H1 (cell line): ENCODE results near the gene MGRN1. TPM values are rescaled to one million over a fixed set of nuclear protein-coding genes. Genes with fewer than 3 reads are reported as not detected.

Experiments
- CTCF ChIA-PET: fragments of 300-600 bp; sonication (Branson Sonifier 250); formaldehyde crosslinking; loops from one replicate; lab custom pipeline; 2021; ENCODE audit not compliant: partially characterized antibody; lab: Charles Lee
- POLR2A ChIA-PET: fragments of 300-600 bp; sonication (Branson Sonifier 250); formaldehyde crosslinking; loops from one replicate; lab custom pipeline; 2021; ENCODE audit warnings: inconsistent platforms; ENCODE audit not compliant: partially characterized antibody; lab: Charles Lee
- DNase-seq, 2 experiments: peaks; one replicate each; pipeline versions ENCODE4 v3.0.0 to v3.0.0-alpha.2; 2010 to 2022; ENCODE audit warnings: low spot score in 2 of 2, low read depth in 1 of 2, mixed read lengths in 1 of 2
- FAIRE-seq: peaks from 2 replicates; lab custom pipeline; 2011; peaks lifted over from hg19 to GRCh38; lab: Jason Lieb, UNC
- H2AFZ ChIP-seq: 2 replicates; pipeline ENCODE4 v1.8.1; 2012; ENCODE audit warnings: low read length, inconsistent platforms
- H2AK5ac ChIP-seq: 2 replicates; pipeline ENCODE4 v1.6.1; 2013; ENCODE audit warnings: low read depth, low read length
- H2BK120ac ChIP-seq: replicated peaks from 2 replicates; pipeline ENCODE3; 2013; ENCODE audit warnings: low read depth, low read length, inconsistent platforms
- H2BK12ac ChIP-seq: 2 replicates; pipeline ENCODE4 v1.6.1; 2013; ENCODE audit warnings: low read depth, low read length
- H2BK15ac ChIP-seq: 2 replicates; pipeline ENCODE4 v1.6.1; 2013; ENCODE audit warnings: low read length
- H2BK20ac ChIP-seq: 2 replicates; pipeline ENCODE4 v1.6.1; 2013; ENCODE audit warnings: low read length
- H2BK5ac ChIP-seq: 2 replicates; pipeline ENCODE4 v1.6.1; 2013; ENCODE audit warnings: low read depth, low read length
- H3K14ac ChIP-seq: 2 replicates; pipeline ENCODE4 v1.6.1; 2013; ENCODE audit warnings: inconsistent platforms; ENCODE audit not compliant: insufficient read length
- H3K18ac ChIP-seq: 2 replicates; pipeline ENCODE4 v1.6.1; 2013; ENCODE audit warnings: low read length; ENCODE audit errors: extremely low read depth
- H3K23ac ChIP-seq: 2 replicates; pipeline ENCODE4 v1.6.1; 2013; ENCODE audit warnings: inconsistent platforms; ENCODE audit not compliant: insufficient read length
- H3K23me2 ChIP-seq: 2 replicates; pipeline ENCODE4 v1.6.1; 2013; ENCODE audit warnings: low read depth, low read length
- H3K27ac ChIP-seq: 2 replicates; pipeline ENCODE4 v1.6.1; 2011; ENCODE audit warnings: low read depth, low read length, inconsistent platforms
- H3K27me3 ChIP-seq, 4 experiments: replicated peaks in 1 of 4; 1 replicate in 1 of 4; 2 replicates in 3 of 4; pipeline versions ENCODE4 v1.6.1 to v1.8.1; 2011 to 2013; ENCODE audit warnings: low read length in 3 of 4, mild to moderate bottlenecking in 3 of 4, inconsistent platforms in 2 of 4, mixed read lengths in 2 of 4, moderate library complexity in 1 of 4; ENCODE audit not compliant: control insufficient read depth in 3 of 4, insufficient read depth in 3 of 4; ENCODE audit errors: extremely low read depth in 1 of 4
- H3K36me3 ChIP-seq, 4 experiments: 2 replicates each; pipeline versions ENCODE4 v1.6.1 to v1.8.1; 2011 to 2013; ENCODE audit warnings: mild to moderate bottlenecking in 4 of 4, low read length in 3 of 4, moderate library complexity in 2 of 4, control low read depth in 1 of 4, inconsistent platforms in 1 of 4; ENCODE audit not compliant: insufficient read depth in 4 of 4, control insufficient read depth in 2 of 4
- H3K4ac ChIP-seq: replicated peaks from 2 replicates; pipeline ENCODE3; 2013; ENCODE audit warnings: low read length, low read depth, mixed read lengths, inconsistent platforms; ENCODE audit not compliant: insufficient read length
- H3K4me1 ChIP-seq, 4 experiments: replicated peaks in 1 of 4; 1 replicate in 1 of 4; 2 replicates in 3 of 4; pipeline versions ENCODE4 v1.6.1 to v1.8.1; 2011 to 2013; ENCODE audit warnings: low read length in 3 of 4, inconsistent platforms in 2 of 4, mixed read lengths in 1 of 4; ENCODE audit not compliant: insufficient read depth in 4 of 4, control insufficient read depth in 3 of 4
- H3K4me2 ChIP-seq, 2 experiments: 2 replicates each; pipeline versions ENCODE4 v1.6.1 to v1.8.1; 2011 to 2013; ENCODE audit warnings: low read depth in 2 of 2, low read length in 2 of 2, control low read depth in 1 of 2, inconsistent platforms in 1 of 2, mild to moderate bottlenecking in 1 of 2; ENCODE audit not compliant: insufficient read depth in 1 of 2
- H3K4me3 ChIP-seq, 4 experiments: fragments of 200-600, 300-600 bp in 1 of 4; sonication (generic), shearing (Covaris generic), sonication (Bioruptor Twin) in 1 of 4; 2 replicates each; pipeline versions ENCODE4 v1.5.1 to v1.8.1; 2011 to 2016; ENCODE audit warnings: low read length in 4 of 4, low read depth in 3 of 4, control low read depth in 2 of 4, inconsistent platforms in 2 of 4, mild to moderate bottlenecking in 2 of 4, mixed read lengths in 1 of 4, moderate library complexity in 1 of 4; ENCODE audit not compliant: insufficient read depth in 2 of 4; ENCODE audit errors: extremely low read depth in 1 of 4
- H3K56ac ChIP-seq: replicated peaks from 2 replicates; pipeline ENCODE3; 2013; ENCODE audit warnings: low read depth, mild to moderate bottlenecking, mixed read lengths, low read length, inconsistent platforms; ENCODE audit not compliant: insufficient read length
- H3K79me1 ChIP-seq: 2 replicates; pipeline ENCODE4 v1.6.1; 2013; ENCODE audit warnings: low read depth, low read length, control low read depth
- H3K79me2 ChIP-seq, 2 experiments: 2 replicates each; pipeline versions ENCODE4 v1.6.1 to v1.8.1; 2012 to 2013; ENCODE audit warnings: low read length in 2 of 2, mild to moderate bottlenecking in 2 of 2, inconsistent platforms in 1 of 2; ENCODE audit not compliant: insufficient read depth in 2 of 2, control insufficient read depth in 1 of 2
- H3K9ac ChIP-seq, 4 experiments: replicated peaks in 1 of 4; 1 replicate in 1 of 4; 2 replicates in 3 of 4; pipeline versions ENCODE4 v1.6.1 to v1.8.1; 2011 to 2013; ENCODE audit warnings: low read depth in 3 of 4, low read length in 3 of 4, control low read depth in 2 of 4, mild to moderate bottlenecking in 2 of 4, moderate library complexity in 2 of 4, inconsistent platforms in 1 of 4; ENCODE audit errors: extremely low read depth in 1 of 4
- H3K9me3 ChIP-seq, 2 experiments: 2 replicates each; pipeline versions ENCODE4 v1.6.1 to v1.8.1; 2012 to 2013; ENCODE audit warnings: mild to moderate bottlenecking in 2 of 2, moderate library complexity in 2 of 2, control low read depth in 1 of 2, inconsistent platforms in 1 of 2, low read depth in 1 of 2, low read length in 1 of 2, mixed read lengths in 1 of 2; ENCODE audit not compliant: insufficient read depth in 2 of 2
- H4K20me1 ChIP-seq, 2 experiments: replicated peaks in 1 of 2; 2 replicates each; pipeline versions ENCODE3 to v1.8.1; 2011 to 2013; ENCODE audit warnings: inconsistent platforms in 2 of 2, low read length in 2 of 2, mild to moderate bottlenecking in 1 of 2; ENCODE audit not compliant: insufficient read depth in 2 of 2, control insufficient read depth in 1 of 2
- H4K5ac ChIP-seq: 2 replicates; pipeline ENCODE4 v1.6.1; 2013; ENCODE audit warnings: low read length, low read depth, mixed read lengths, inconsistent platforms; ENCODE audit not compliant: insufficient read length
- H4K8ac ChIP-seq: 2 replicates; pipeline ENCODE4 v1.8.0; 2013; ENCODE audit warnings: mild to moderate bottlenecking, moderate library complexity, low read length, inconsistent platforms; ENCODE audit not compliant: insufficient read depth; ENCODE audit errors: extremely low read depth
- H4K91ac ChIP-seq: replicated peaks from 2 replicates; pipeline ENCODE3; 2013; ENCODE audit warnings: low read length, mixed read lengths, inconsistent platforms; ENCODE audit not compliant: insufficient read length
- BRCA1 ChIP-seq: IDR thresholded peaks from 2 replicates; pipeline ENCODE4 v1.6.1; 2012; ENCODE audit warnings: low read depth, low read length, improper control_type of control experiment
- CBX5 ChIP-seq: fragments of 300-800, 300-1000 bp; sonication (generic); IDR thresholded peaks from 2 replicates; pipeline ENCODE4 v1.7.1; 2016; ENCODE audit warnings: antibody characterized with exemption, low read length, low read depth
- CHD2 ChIP-seq: IDR thresholded peaks from 2 replicates; pipeline ENCODE4 v1.6.1; 2012; ENCODE audit warnings: low read length, improper control_type of control experiment
- GTF2F1 ChIP-seq: IDR thresholded peaks from 2 replicates; pipeline ENCODE4 v1.6.1; 2012; ENCODE audit warnings: low read depth, low read length, improper control_type of control experiment, borderline replicate concordance
- KDM1A ChIP-seq: fragments of 200-600, 300-600 bp; sonication (generic); IDR thresholded peaks from 2 replicates; pipeline ENCODE4 v1.7.1; 2016; ENCODE audit warnings: mild to moderate bottlenecking, low read length, borderline replicate concordance
- KDM4A ChIP-seq: IDR thresholded peaks from one replicate; pipeline ENCODE4 v1.7.1; 2012; ENCODE audit warnings: low read depth, mild to moderate bottlenecking, moderate library complexity, low read length, inconsistent platforms; ENCODE audit not compliant: severe bottlenecking
- NANOG ChIP-seq: IDR thresholded peaks from 2 replicates; pipeline ENCODE4 v1.6.1; 2011; ENCODE audit warnings: low read length, low read depth, mild to moderate bottlenecking, inconsistent platforms; ENCODE audit not compliant: insufficient read depth, poor library complexity, severe bottlenecking
- NRF1 ChIP-seq: IDR thresholded peaks from 2 replicates; pipeline ENCODE4 v1.6.1; 2011; ENCODE audit warnings: mild to moderate bottlenecking, low read depth, low read length, improper control_type of control experiment
- POLR2A ChIP-seq, 2 experiments: IDR thresholded peaks; 1 replicate in 1 of 2; 2 replicates in 1 of 2; pipeline ENCODE4 v1.6.1; 2011; ENCODE audit warnings: low read depth in 2 of 2, low read length in 2 of 2, mild to moderate bottlenecking in 2 of 2; ENCODE audit errors: control extremely low read depth in 1 of 2
- RFX5 ChIP-seq: IDR thresholded peaks from 2 replicates; pipeline ENCODE4 v1.6.1; 2011; ENCODE audit warnings: low read depth, low read length, improper control_type of control experiment, borderline replicate concordance
- RXRA ChIP-seq: IDR thresholded peaks from 2 replicates; pipeline ENCODE4 v1.6.1; 2011; ENCODE audit warnings: low read depth, mild to moderate bottlenecking, low read length, moderate library complexity; ENCODE audit not compliant: insufficient read depth
- WGBS, 2 experiments: shearing (Covaris generic) in 1 of 2; methylation state at CpG; one replicate each; pipeline versions ENCODE4 v1.1.6 to v1.1.7; 2013 to 2015; ENCODE audit warnings: low lambda C conversion rate in 2 of 2, mixed read lengths in 2 of 2, inconsistent platforms in 1 of 2, low coverage in 1 of 2, missing lambda C conversion rate in 1 of 2; ENCODE audit not compliant: insufficient replicate concordance in 2 of 2, insufficient coverage in 1 of 2, insufficient read length in 1 of 2; ENCODE audit errors: extremely low coverage in 1 of 2, missing lambda C conversion rate in 1 of 2; 5-methylcytosine and 5-hydroxymethylcytosine counted together
- polyA plus RNA-seq, 7 experiments: library from polyadenylated mRNA; depleted of rRNA in 3 of 7; stranded (reverse) in 5 of 7; unstranded in 2 of 7; fragments of >200 nt in 5 of 7; fragments of 200-250 nt in 2 of 7; gene quantifications; 1 replicate in 5 of 7; 2 replicates in 1 of 7; 4 replicates in 1 of 7; pipeline versions ENCODE4 v1.2.1 to v1.2.3, GENCODE V29; 2011 to 2013; ENCODE audit warnings: missing spikeins in 2 of 7, mixed read lengths in 2 of 7
- total RNA-seq: library from RNA; stranded (reverse); fragmentation: NEBNext Ultra II Directional; extraction: Animal tissue kit (Norgen Biotek cat#: 25700); gene quantifications from 2 replicates; pipeline ENCODE4 v1.2.1, GENCODE V29; 2021
- TF ChIP-seq, protein P1 (sequence below): IDR thresholded peaks from 2 replicates; pipeline ENCODE4 v1.6.1; 2011; ENCODE audit warnings: low read length, improper control_type of control experiment

MGRN1 gene
- total and polyA plus RNA-seq, 2 of the 8 experiments (the other 6 are each of a cell fraction or from before 2014, with no cell fraction given) = 15.0 to 82.3 TPM

GRCh38 chr16:4688674-4689045 lies 64.0 kb downstream of the MGRN1 start:
- Histone ChIP-seq H3K4me1 (peaks cover 0 to 7% (median 5%) of the 10 kb centered on the region in 4 experiments; a peak in 4 of 7 replicates), H3K27me3 (no peaks in the 10 kb centered on the region), H3K18ac (no peak overlapping the region), H3K27ac (no peak overlapping the region), H3K23me2 (peaks cover 4% of the 10 kb centered on the region; the same call in 1 of the 2 replicates), H4K8ac (peak overlapping the region; percentile 71; the same call in 1 of the 2 replicates), H4K20me1 (peaks cover 0 to 10% of the 10 kb centered on the region in 2 experiments), H3K14ac (no peak overlapping the region), H2BK12ac (no peak overlapping the region), H3K4ac (no peak overlapping the region), H3K36me3 (peaks cover 0 to 10% (median 5%) of the 10 kb centered on the region in 4 experiments; a peak in 5 of 8 replicates), H3K79me1 (no peaks in the 10 kb centered on the region), H3K4me3 (no peak overlapping the region), H3K9me3 (no peaks in the 10 kb centered on the region), H2AFZ (no peak overlapping the region), H3K79me2 (no peaks in the 10 kb centered on the region), H2BK15ac (no peak overlapping the region), H4K5ac (no peak overlapping the region), H3K23ac (no peak overlapping the region), H3K9ac (no peak overlapping the region), H2BK120ac (no peak overlapping the region), H3K4me2 (no peak overlapping the region), H2BK5ac (no peak overlapping the region), H2BK20ac (no peak overlapping the region), H3K56ac (no peak overlapping the region), H2AK5ac (no peak overlapping the region), H4K91ac (no peak overlapping the region)
- 98% methylated on average over 9 of the region's 22 CpGs; no CpG with 5 or more reads in 1 of the 2 experiments for WGBS, 2 experiments
- DNase-seq = no peak
- CTCF ChIA-PET = no interaction called here
- no peak for FAIRE-seq
- POLR2A ChIA-PET = no interaction called here
- no peak for TF ChIP-seq CBX5
- TF ChIP-seq, protein P1, sequence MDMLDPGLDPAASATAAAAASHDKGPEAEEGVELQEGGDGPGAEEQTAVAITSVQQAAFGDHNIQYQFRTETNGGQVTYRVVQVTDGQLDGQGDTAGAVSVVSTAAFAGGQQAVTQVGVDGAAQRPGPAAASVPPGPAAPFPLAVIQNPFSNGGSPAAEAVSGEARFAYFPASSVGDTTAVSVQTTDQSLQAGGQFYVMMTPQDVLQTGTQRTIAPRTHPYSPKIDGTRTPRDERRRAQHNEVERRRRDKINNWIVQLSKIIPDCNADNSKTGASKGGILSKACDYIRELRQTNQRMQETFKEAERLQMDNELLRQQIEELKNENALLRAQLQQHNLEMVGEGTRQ = no peak
- no peak for TF ChIP-seq KDM4A
- TF ChIP-seq NANOG = no peak
- TF ChIP-seq POLR2A (IDR thresholded peaks at IDR 0.05; ENCODE audit: control extremely low read depth in 1 of 2, low read depth in 2 of 2, low read length in 2 of 2) = no peak
- no peak for TF ChIP-seq BRCA1
- no peak for TF ChIP-seq NRF1
- TF ChIP-seq CHD2 = no peak
- no peak for TF ChIP-seq RXRA
- TF ChIP-seq KDM1A = no peak
- no peak for TF ChIP-seq GTF2F1
- no peak for TF ChIP-seq RFX5
